Activated T-cell treated with anti-CD3 and anti-CD28 coated beads for 24 hours (primary cell): ENCODE data around the gene HIF1A.
"Not testable (repeated sequence)": the region's sequence is repeated elsewhere in the genome, so short reads cannot be mapped to it uniquely, and the experiment has no call there.

Source experiments
- DNase-seq: peaks from one replicate; pipeline ENCODE4 v3.0.0-alpha.2; 2020; ENCODE audit warnings: low read depth

HIF1A gene

GRCh38 chr14:61694830-61695694 is at the start of gene HIF1A:
HIF1A (plus strand) TSS chr14:61695513; CDS start chr14:61695805, 292 bp downstream.
- peak; percentile 93 for DNase-seq

DNA sequence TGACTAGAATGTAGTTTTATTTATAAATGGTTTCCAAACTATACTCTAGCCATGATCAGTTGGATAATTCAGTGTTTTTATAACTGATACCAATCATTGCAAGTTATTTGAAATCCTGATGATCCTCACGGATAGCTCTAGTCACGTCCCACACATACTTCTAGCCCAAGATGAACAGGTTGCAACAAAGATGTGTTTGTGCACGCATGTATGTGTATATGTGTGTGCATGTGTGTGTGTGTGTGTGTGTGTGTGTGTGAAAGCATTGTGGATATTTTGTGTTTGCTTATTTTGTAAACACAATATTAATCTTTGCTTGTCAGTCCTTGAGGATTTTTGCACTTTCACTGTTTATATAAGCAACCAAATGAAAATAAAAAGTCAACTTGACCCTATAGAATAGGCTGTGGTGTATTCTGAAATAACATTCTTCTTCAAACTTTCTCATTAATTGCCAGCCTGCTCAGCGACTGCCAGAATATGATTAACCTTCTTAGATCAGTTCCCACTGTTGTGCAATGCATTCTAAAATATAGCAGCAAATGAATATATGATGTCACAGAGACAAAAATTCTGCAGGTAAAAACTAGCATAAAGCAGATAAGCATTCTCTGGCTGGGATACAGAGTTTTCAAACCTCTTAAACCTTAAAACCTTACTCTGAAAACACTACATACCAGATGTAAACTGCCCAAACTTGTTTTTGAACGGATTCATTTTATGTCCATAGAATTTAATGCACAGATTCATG is 48.8 kb upstream of the HIF1A start:
- DNase-seq: no peak

- DNase-seq: no peak
Observed at GRCh38 chr14:61647704-61648103, 47.6 kb upstream of the HIF1A start.

DNA sequence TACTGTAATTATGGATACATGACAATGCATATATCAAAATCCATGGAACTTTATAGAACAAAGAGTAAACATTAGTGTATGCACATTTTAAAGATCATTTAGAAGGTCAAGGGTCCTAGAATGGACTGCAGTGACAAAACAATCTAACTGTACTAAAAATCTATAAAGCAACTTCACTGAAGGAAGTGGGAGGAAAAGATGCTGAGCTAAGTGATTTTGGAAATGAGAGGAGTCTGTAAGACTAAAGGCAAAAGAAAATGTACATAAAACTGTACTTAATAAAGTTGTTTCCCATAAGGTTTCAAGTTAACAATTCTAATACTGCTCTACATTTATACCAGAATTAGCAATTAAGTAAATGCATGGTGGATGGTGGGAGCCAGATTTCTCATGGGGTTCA is 46.9 kb upstream of the HIF1A start:
- no peak for DNase-seq

- DNase-seq: no peak
Observed at GRCh38 chr14:61649283-61649682, 46.0 kb upstream of the HIF1A start.

DNA sequence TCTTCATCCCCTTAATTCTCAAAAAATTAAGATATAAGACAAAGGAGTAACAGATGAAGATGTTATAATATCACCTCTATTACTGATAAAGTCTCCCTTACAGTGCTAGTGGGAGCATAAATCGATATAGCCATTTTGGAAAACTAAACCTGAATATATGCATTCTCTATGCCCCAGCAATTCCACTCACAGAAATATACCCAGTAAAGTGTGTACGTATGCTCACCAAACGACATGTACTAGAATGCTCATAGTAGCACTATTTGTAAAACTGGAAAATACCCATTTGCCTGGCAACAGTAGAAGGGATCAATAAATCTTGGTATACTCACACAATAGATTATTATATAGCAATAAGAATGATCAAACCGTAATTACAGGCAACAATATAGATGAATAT is 44.0 kb upstream of the HIF1A start:
- DNase-seq: no peak

GRCh38 chr14:61652526-61653262 is 42.6 kb upstream of the HIF1A start:
- DNase-seq: no peak

- DNase-seq: no peak
Observed at GRCh38 chr14:61653507-61653906, 41.8 kb upstream of the HIF1A start.

DNA sequence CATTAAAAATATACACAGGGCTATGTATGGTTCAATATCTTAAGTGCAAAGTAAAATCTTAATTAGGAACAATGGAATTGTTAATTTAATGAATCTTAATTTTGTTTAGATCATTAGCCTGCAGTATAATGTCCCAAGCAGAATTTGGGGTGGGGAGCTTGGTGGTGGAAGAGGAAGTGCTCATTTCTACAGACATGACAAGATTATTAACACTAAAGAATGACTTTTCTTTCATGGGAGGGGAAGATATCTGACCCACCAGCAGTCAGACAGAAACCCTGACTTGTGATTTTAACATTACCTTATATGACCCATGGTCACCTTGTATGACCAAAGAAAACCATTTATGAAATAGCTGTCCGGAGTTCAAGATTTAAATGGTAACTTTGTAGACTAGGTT is 41.3 kb upstream of the HIF1A start:
- no peak for DNase-seq

GRCh38 chr14:61655777-61656176 is 39.5 kb upstream of the HIF1A start:
- DNase-seq: no peak

DNA sequence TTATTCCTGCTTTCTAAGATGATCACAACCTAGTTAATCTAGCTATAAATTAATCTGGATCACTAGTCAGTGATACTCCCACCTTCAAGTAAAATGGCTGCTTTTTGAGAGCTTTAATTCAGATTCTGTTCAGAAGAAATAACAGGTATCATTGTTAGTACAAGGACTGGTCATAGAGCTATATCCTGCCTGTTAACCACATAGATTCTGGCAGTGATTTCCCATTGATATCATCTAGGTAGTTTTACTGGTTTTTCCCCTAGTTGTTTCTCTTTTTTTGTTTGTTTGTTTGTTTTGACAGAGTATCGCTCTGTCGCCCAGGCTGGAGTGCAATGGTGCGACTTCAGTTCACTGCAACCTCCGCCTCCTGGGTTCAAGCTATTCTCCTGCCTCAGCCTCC is 39.0 kb upstream of the HIF1A start:
- DNase-seq: no peak

DNA sequence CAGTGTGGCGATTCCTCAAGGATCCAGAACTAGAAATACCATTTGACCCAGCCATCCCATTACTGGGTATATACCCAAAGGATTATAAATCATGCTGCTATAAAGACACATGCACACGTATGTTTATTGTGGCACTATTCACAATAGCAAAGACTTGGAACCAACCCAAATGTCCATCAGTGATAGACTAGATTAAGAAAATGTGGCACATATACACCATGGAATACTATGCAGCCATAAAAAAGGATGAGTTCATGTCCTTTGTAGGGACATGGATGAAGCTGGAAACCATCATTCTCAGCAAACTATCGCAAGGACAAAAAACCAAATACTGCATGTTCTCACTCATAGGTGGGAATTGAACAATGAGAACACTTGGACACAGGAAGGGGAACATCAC is 37.2 kb upstream of the HIF1A start:
- DNase-seq: not testable (repeated sequence)

DNA sequence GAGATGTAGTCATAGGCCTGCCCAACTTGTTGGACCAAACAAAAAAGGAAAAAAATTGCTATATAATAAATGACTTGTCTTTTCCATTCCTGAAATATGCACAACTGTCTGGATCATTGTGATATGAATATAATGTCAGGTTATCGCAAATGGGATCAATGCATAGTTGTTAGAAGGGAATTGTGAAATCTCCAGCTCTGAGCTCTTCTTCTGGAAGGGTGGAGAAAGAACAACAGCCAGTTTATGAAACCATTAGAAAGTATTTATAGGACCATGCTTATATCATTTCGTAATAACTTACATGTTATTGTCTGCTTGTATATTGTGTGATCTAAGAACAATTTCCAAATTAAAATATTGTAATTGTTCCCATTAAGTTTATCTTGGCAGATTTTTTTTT is 35.7 kb upstream of the HIF1A start:
- DNase-seq: no peak

DNA sequence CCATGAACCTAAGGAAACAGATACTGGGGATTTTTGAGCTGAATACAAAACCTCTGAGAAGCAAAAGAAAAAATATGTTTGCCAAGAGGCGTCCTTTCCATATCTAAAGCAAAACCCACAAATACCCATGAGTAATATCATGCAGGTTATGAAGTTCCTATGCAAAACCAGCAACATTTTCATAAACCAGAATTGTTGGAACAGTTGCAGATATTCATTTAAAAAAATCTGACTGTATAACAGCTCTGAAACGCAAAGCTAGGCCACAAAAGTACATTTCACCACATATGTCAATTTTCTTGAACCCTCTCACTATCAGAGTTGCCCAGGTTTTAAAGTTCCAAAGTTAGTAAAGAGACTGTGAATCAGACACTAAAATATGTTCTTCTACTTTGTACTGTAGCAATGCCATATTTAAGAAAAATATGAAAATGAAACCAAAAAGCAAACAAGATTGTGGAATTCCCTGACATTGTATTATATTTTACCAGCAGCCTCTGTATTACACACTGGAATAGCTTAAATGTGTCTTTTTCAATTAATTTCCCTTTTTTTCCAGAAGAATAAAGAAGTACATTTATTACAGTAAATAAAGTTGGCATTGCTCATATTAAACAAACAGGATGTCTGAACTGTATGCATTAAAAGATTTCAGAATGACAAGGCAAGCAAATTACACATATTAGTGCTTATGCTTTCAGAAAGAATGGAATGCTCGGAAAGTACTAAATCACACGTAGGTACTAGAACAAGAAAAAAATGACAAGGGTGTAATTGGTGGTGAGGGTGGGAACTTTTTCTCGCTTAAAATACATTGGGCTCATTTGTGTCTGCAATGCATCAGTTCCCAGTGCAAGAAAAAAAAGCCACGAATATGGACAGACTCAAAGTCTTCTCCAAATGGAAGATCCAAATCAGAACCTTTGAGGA is 33.6 kb upstream of the HIF1A start:
- no peak for DNase-seq

- DNase-seq: peak; percentile 61
Observed at GRCh38 chr14:61662437-61663311, 32.6 kb upstream of the HIF1A start.

DNA sequence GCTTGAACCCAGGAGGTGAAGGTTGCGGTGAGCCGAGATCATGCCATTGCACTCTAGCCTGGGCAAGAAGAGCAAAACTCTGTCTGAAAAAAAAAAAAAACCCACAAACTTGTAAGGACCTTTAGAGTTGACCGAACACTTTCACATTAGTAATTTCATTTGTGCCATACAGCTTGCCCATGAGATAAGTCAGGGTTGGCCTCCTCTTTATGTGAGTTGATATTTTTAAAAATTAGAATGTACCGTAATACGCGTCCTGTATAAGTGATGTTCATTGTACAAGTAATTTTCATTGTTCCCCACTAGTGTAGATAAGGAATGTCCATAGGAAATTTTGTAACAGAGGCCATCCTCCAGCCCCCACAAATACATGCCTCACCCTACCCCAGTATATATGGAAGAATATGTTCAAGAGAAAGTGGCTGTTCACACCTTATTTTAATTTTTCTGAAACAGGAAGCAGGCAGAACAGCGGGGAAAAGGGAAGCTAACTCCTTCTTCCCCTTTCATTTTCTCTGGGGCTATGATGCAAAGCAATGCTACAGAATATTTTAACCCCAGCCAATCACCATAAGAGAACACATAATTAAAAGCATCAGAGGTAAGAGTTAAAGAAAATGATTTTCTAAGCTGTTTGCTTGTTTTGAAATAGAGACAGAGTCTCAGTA is 31.9 kb upstream of the HIF1A start:
- DNase-seq: no peak

- no peak for DNase-seq
Observed at GRCh38 chr14:61668282-61668681, 27.0 kb upstream of the HIF1A start.

DNA sequence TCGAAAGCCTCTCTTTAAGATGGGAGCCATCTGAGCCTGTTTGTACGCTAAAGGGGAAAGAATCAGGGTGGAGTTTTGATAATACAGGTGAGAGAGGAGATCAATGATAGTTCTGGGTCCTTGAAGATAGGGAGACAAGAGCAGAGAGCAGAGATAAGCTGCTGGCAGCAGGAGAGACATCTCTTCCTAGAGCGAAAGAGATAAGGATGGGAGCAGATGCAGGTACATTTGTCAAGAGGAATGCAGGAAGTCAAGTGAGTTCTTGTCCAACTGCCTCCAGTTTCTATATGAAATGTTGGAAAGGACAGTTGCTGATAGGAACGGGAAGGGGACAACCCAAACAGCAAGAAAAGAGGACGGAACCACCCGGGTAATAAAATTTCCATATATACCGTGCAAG is 24.7 kb upstream of the HIF1A start:
- no peak for DNase-seq

DNA sequence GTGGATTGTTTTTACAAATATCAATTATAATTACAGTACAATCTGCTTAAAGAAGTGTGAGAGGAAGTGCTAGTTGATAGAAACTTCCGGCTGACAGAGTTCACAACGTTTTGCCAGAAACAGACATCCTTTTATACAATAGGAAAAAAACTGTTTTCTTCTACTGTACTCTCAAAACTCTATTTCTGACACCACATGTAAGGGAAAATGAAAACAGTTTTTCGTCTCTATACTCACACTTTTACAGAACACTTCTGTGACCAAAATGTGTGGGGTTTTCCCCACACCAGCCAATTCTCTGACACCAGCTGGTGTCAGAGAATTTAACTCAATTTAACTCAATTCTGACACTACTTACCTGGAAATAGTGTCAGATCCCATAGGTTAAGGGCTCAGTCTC is 24.2 kb upstream of the HIF1A start:
- peak; percentile 23 for DNase-seq

- DNase-seq: no peak
Observed at GRCh38 chr14:61672796-61673195, 22.5 kb upstream of the HIF1A start.
